GM12874 (cell line): ENCODE data around the gene TCF7L1.

Experiments
- TF ChIP-seq, protein P1 (sequence below): IDR thresholded peaks from 2 replicates; pipeline ENCODE4 v1.5.1; 2011; ENCODE audit warnings: low read depth, mild to moderate bottlenecking, control low read depth, low read length, moderate library complexity; ENCODE audit not compliant: insufficient read depth

TCF7L1 gene, protein sequence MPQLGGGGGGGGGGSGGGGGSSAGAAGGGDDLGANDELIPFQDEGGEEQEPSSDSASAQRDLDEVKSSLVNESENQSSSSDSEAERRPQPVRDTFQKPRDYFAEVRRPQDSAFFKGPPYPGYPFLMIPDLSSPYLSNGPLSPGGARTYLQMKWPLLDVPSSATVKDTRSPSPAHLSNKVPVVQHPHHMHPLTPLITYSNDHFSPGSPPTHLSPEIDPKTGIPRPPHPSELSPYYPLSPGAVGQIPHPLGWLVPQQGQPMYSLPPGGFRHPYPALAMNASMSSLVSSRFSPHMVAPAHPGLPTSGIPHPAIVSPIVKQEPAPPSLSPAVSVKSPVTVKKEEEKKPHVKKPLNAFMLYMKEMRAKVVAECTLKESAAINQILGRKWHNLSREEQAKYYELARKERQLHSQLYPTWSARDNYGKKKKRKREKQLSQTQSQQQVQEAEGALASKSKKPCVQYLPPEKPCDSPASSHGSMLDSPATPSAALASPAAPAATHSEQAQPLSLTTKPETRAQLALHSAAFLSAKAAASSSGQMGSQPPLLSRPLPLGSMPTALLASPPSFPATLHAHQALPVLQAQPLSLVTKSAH

DNA sequence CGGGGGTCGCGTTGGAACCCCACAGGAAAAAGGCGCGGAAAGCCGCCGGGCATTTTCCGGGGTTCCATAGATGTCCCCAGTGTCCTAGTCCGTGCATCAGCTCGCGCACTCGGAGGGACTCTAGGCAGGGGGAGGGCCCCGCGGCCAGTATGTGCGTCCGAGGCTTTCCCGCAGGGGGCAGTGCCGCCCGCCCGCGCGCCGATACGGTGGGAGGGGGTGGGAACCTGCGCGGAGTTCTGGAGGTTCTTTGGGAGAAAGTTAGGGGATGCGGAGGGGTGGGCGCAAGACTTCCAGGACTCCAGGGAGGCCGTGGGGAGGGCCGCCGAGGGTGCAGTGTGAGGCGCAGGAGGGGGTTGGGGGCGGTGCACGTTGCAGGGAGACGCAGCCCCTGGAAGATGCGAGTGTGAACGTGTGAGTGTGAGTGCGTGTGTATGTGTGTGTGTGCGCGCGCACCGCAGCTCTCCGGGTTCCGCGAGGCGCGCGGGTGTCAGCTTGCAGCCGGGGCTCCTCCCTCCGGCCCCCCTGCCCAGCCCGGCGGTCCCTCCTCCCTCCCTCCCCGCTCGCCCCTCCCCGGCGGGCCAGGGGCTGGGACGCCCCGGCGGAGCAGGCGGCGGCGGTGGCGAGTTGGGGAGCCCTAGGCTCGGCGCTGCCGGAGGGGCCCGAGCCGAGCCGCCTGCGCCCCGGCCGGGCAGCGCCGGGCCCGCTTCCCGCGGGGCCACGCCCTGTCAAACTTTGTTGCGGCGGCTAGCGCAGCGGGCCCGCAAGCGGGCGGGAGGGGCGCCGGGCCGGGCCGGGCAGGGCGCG, at the start of gene TCF7L1:
TCF7L1 (plus strand) TSS at position 559 of the 804 bp plus-strand sequence. CDS start 293 bp downstream, outside the sequence.
- TF ChIP-seq, protein P1, sequence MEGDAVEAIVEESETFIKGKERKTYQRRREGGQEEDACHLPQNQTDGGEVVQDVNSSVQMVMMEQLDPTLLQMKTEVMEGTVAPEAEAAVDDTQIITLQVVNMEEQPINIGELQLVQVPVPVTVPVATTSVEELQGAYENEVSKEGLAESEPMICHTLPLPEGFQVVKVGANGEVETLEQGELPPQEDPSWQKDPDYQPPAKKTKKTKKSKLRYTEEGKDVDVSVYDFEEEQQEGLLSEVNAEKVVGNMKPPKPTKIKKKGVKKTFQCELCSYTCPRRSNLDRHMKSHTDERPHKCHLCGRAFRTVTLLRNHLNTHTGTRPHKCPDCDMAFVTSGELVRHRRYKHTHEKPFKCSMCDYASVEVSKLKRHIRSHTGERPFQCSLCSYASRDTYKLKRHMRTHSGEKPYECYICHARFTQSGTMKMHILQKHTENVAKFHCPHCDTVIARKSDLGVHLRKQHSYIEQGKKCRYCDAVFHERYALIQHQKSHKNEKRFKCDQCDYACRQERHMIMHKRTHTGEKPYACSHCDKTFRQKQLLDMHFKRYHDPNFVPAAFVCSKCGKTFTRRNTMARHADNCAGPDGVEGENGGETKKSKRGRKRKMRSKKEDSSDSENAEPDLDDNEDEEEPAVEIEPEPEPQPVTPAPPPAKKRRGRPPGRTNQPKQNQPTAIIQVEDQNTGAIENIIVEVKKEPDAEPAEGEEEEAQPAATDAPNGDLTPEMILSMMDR: peak; percentile 60

DNA sequence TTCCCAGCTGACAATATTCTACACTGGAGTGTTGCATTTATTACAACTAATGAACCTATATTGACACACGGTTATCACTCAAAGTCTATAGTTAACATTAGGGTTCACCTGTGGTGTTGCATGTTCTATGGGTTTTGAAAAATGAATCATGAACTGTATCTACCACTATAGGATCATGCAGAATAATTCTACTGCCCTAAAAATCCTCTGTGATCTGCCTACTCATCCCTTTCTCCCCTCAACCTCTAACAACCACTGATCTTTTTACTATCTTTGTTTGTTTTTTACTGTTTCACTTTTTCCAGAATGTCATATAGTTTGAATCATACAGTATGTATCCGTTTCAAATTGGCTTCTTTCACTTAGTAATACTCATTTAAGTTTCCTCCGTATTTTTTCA, 47.6 kb upstream of the TCF7L1 start:
- TF ChIP-seq, protein P1: no peak

DNA sequence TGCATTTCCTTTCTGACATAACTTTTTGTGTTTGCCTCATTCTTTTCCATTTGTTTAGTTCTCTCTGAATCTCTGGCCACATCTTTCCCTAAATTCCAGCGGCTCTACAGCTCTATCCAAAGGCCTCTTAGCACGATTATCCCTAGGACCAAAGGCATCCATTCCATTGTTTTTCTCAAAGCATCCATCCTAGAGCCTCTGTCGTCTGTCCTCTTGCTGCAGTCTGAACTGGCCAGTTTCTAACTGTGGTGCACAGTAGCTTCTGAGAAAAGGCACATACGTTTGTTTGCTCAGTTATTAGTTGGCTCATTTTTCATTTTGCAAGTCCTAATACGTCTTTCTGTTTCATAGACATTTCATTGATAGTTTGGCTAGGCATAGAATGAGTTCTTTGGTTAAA, 45.7 kb upstream of the TCF7L1 start:
- TF ChIP-seq, protein P1: no peak

DNA sequence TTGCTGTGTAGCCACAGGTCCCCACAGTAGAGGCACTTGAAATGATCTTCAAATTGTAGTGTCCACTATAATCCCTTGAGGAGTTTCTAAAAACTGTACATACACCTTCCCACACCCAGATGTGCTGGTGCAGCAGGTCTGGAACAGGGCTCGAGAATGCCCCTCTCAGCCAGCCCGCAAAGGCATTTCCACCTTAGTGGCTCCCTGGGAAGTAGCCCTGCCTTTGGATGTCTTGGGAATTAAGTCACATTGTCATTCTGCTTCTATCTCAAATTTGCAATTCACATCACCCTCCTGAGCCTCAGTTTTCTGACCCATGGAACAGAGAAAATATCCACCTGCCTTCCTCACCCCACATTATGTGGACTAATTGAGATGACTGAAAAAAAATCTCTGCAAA, 44.3 kb upstream of the TCF7L1 start:
- TF ChIP-seq, protein P1: no peak

DNA sequence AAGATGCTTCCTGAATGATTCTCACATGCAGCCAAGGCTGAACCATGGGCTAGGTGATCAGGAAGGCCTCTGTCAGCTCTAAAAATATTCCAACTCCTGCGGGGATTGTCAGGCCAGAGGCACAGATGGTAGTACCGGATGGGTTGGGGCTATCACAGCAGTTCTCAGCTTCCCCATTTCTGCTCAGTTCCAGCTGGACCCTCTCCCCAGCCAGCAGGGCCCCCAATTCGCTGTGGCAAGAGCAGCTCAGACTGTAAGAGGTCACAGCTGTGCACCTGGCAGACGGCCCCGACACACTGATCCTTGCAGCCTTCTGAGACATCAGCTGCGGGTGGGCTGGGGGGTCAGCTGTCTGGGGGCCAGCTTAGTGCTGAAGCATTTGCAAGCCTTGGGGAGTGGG, 43.6 kb upstream of the TCF7L1 start:
- TF ChIP-seq, protein P1: no peak

DNA sequence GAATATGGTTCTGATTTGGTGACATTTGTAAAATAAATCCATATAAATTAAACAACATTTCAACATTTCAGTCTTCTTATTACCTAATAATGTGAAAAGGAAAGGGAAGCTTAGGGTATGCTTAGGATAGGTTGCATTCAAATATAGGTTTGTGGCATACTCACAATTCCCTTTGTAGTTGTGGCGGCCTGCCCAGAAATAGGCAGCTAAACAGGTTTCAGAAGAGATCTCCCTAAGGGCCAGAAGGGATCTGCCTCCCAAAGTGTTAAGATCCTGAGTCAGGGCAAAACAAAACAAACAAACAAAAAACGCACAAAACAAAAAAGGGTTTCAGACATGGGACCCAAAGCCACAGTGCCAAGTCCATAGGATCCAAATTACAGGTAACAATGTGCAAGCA, 41.4 kb upstream of the TCF7L1 start:
- TF ChIP-seq, protein P1: no peak

DNA sequence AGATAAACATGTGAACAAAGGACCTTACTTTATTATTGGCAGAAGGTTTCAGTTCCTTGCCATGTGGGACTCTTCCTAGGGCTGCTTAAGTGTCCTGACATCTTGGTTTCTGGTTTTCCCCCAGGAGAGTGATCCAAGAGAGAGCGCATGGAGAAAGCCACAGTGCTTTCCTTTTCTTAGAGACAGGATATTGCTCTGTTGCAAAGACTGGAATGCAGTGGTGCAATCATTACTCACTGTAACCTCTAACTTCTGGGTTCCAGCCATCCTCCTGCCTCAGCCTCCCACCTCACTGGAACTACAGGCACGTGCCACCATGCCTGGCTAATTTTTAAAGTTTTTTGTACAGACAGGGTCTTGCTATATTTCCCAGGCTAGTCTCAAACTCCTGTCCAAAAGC, 38.1 kb upstream of the TCF7L1 start:
- TF ChIP-seq, protein P1: no peak
